Activated gamma-delta T cell treated with anti-CD3 and anti-CD28 coated beads, Interleukin-2, amount 50 U/mL, for 16 hours (primary cell): ENCODE measurements around the gene COPZ1.

Experiments
- DNase-seq: peaks from one replicate; pipeline ENCODE4 v3.0.0-alpha.2; 2020; ENCODE audit warnings: low read depth

Gene COPZ1

GRCh38 chr12:54378796-54379397 is 54.0 kb downstream of the COPZ1 start:
- no peak for DNase-seq

- DNase-seq = peak; percentile 85
Observed at GRCh38 chr12:54379398-54380201, 54.7 kb downstream of the COPZ1 start.

- no peak for DNase-seq
Observed at GRCh38 chr12:54381136-54381535, 56.2 kb downstream of the COPZ1 start.

- DNase-seq = no peak
Observed at GRCh38 chr12:54383041-54383609, 58.2 kb downstream of the COPZ1 start.

- DNase-seq = no peak
Observed at GRCh38 chr12:54384591-54385041, 59.7 kb downstream of the COPZ1 start, which contains the start of gene ZNF385A. Gene ZNF385A, minus strand, starts transcription at chr12:54384733. Its CDS starts 219 bp downstream, at chr12:54384514.

GRCh38 chr12:54385251-54385914 is 60.5 kb downstream of the COPZ1 start:
- no peak for DNase-seq

GRCh38 chr12:54386403-54387113 is 61.6 kb downstream of the COPZ1 start:
- DNase-seq = no peak

- DNase-seq = no peak
Observed at GRCh38 chr12:54387114-54387467, 62.2 kb downstream of the COPZ1 start.

GRCh38 chr12:54388237-54389133 is 63.6 kb downstream of the COPZ1 start:
- DNase-seq = no peak

GRCh38 chr12:54389134-54389508 is 64.2 kb downstream of the COPZ1 start:
- DNase-seq = no peak

GRCh38 chr12:54389607-54390175 is 64.8 kb downstream of the COPZ1 start:
- no peak for DNase-seq

- no peak for DNase-seq
Observed at GRCh38 chr12:54390176-54390667, 65.3 kb downstream of the COPZ1 start.

- peak; percentile 40 for DNase-seq
Observed at GRCh38 chr12:54390668-54391551, 66.0 kb downstream of the COPZ1 start.

- DNase-seq = no peak
Observed at GRCh38 chr12:54392485-54393206, 67.7 kb downstream of the COPZ1 start.

GRCh38 chr12:54393207-54393609 is 68.3 kb downstream of the COPZ1 start:
- DNase-seq = no peak

GRCh38 chr12:54393743-54394142 is 68.8 kb downstream of the COPZ1 start:
- DNase-seq = no peak

- DNase-seq = no peak
Observed at GRCh38 chr12:54394281-54394719, 69.4 kb downstream of the COPZ1 start.

GRCh38 chr12:54394986-54395385 is 70.1 kb downstream of the COPZ1 start:
- no peak for DNase-seq

GRCh38 chr12:54395545-54395944 is 70.6 kb downstream of the COPZ1 start:
- no peak for DNase-seq
